ENCODE data around the gene GDI1. TPM values are rescaled to one million over a fixed set of nuclear protein-coding genes. Genes with fewer than 3 reads are reported as not detected.
A peak's percentile ranks its signal among the peaks of the same experiment; 100 is the strongest.

GDI1 gene
- polyA plus RNA-seq, 4 donors, result 59.2 to 76.5 (median 62.6) TPM

DNA sequence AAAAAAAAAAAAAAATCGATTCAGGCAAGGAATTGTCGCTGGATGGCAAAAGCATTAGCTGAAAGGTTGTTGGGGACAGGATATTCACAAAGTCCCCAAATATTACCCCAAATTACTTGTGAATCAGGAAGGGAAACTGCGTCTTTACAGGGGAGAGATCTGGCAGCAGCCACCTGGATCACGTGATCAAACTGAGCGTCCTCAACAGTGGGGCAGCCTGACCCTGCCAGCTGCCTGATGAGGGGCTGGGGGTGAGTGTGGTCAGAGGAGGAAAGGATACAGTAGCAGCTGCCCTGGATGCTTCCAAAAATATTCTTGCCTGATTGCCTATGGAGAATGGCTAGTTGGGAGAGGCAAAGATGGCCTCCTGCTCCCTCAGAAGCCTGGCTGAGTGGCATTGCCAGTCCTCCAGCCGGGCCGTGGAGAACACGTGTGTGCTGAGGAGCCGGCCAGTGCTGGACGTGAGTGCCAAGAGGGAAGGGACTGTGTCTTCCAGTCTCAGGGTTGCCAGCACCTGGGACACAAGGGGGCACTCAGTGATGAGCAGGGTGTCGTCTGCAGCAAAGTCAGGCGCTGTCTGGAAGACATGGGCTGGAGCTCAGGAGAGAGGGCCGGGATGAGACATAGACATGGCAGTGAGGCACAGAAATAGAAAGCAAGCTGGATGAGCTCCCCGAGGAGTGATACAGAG is 45.1 kb downstream of the GDI1 start:
- DNase-seq (no peak), FAIRE-seq (no peak)
- peaks cover 0 to 20% (median 0%) of the 10 kb centered on the region in 3 donors for H3K4me1 ChIP-seq (ENCODE audit: control insufficient read depth in 3 of 3, insufficient read depth in 2 of 3, low read depth in 1 of 3, low read length in 2 of 3)

DNA sequence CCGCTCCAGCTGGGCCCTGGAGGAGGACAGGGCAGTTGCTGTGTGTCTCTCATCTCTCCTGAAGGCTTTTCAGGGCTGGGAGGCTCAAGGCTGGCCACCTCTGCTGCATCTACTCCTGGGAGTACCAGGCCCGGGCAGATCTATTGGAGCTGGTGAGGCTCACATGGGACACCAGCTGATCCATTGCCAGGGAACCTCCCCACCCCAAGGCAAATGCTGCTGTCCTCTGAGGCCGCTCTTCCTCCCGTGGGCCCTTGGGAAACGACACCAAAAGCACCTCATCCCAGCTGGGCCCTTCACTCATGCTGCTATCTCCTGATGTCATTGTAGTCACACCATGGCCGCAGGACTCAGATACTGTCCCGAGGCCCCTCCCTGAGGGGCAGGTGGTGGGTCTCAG is 45.8 kb downstream of the GDI1 start:
- H3K4me1 ChIP-seq (ENCODE audit: control insufficient read depth in 3 of 3, insufficient read depth in 2 of 3, low read depth in 1 of 3, low read length in 2 of 3), result peaks cover 0 to 20% (median 0%) of the 10 kb centered on the region in 3 donors
- FAIRE-seq, result no peak
- no peak overlapping the region for H3K4me3 ChIP-seq (ENCODE audit: low read depth in 1 of 3, low read length in 3 of 3)
- H3K27me3 ChIP-seq (ENCODE audit: control insufficient read depth in 3 of 3, insufficient read depth in 3 of 3, low read length in 3 of 3), result no peaks in the 10 kb centered on the region
- no peaks in the 10 kb centered on the region for H3K9me3 ChIP-seq (ENCODE audit: control insufficient read depth in 2 of 2, insufficient read depth in 1 of 2, low read depth in 1 of 2, low read length in 1 of 2)
- 67 to 80% (median 75%) methylated on average over 3 to 7 of the region's 7 CpGs for WGBS, 3 donors
- H3K36me3 ChIP-seq (ENCODE audit: control insufficient read depth in 3 of 3, insufficient read depth in 2 of 3, low read depth in 1 of 3, low read length in 3 of 3), result peaks cover 0 to 28% (median 0%) of the 10 kb centered on the region in 3 donors
- no peak overlapping the region for H3K27ac ChIP-seq (ENCODE audit: low read depth in 1 of 3, low read length in 2 of 3)
- no peak for DNase-seq

More for the DNA sequence above, 45.1 kb downstream of the GDI1 start:
- Histone ChIP-seq H3K27me3 (ENCODE audit: control insufficient read depth in 3 of 3, insufficient read depth in 3 of 3, low read length in 3 of 3) (no peaks in the 10 kb centered on the region), H3K4me3 (ENCODE audit: low read depth in 1 of 3, low read length in 3 of 3) (no peak overlapping the region), H3K9me3 (ENCODE audit: control insufficient read depth in 2 of 2, insufficient read depth in 1 of 2, low read depth in 1 of 2, low read length in 1 of 2) (no peaks in the 10 kb centered on the region), H3K36me3 (ENCODE audit: control insufficient read depth in 3 of 3, insufficient read depth in 2 of 3, low read depth in 1 of 3, low read length in 3 of 3) (peaks cover 0 to 23% (median 0%) of the 10 kb centered on the region in 3 donors), H3K27ac (ENCODE audit: low read depth in 1 of 3, low read length in 2 of 3) (no peak overlapping the region)
- 77 to 86% (median 83%) methylated on average over 14 of the region's 14 CpGs for WGBS, 3 donors

DNA sequence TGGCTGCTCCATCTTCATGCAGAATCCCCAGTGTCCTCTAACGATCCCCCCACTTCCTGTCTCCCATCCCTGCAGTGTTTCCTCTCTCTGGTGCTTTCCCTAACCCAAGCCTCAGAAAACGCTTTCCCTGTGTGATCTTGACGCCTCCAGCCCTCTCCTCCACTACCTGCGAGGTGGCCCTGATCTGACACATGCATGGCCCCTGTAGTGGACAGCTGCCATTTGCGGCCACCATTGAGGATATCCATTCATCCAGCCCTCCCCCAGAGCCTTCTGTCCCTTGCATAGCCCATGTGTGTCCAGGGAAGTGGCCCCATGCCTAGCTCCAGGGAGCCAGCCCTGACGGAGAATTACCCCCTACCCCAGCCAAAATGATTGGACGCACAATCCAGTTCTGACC is 46.4 kb downstream of the GDI1 start:
- H3K9me3 ChIP-seq (ENCODE audit: control insufficient read depth in 2 of 2, insufficient read depth in 1 of 2, low read depth in 1 of 2, low read length in 1 of 2), result no peaks in the 10 kb centered on the region
- peaks cover 0 to 20% (median 0%) of the 10 kb centered on the region in 3 donors for H3K4me1 ChIP-seq (ENCODE audit: control insufficient read depth in 3 of 3, insufficient read depth in 2 of 3, low read depth in 1 of 3, low read length in 2 of 3)
- no peaks in the 10 kb centered on the region for H3K27me3 ChIP-seq (ENCODE audit: control insufficient read depth in 3 of 3, insufficient read depth in 3 of 3, low read length in 3 of 3)
- no peak for FAIRE-seq
- DNase-seq, result no peak
- H3K4me3 ChIP-seq (ENCODE audit: low read depth in 1 of 3, low read length in 3 of 3), result no peak overlapping the region
- 80 to 85% (median 82%) methylated on average over 7 of the region's 7 CpGs for whole genome bisulfite sequencing, 3 donors
- H3K27ac ChIP-seq (ENCODE audit: low read depth in 1 of 3, low read length in 2 of 3), result no peak overlapping the region
- peaks cover 0 to 33% (median 0%) of the 10 kb centered on the region in 3 donors for H3K36me3 ChIP-seq (ENCODE audit: control insufficient read depth in 3 of 3, insufficient read depth in 2 of 3, low read depth in 1 of 3, low read length in 3 of 3)

DNA sequence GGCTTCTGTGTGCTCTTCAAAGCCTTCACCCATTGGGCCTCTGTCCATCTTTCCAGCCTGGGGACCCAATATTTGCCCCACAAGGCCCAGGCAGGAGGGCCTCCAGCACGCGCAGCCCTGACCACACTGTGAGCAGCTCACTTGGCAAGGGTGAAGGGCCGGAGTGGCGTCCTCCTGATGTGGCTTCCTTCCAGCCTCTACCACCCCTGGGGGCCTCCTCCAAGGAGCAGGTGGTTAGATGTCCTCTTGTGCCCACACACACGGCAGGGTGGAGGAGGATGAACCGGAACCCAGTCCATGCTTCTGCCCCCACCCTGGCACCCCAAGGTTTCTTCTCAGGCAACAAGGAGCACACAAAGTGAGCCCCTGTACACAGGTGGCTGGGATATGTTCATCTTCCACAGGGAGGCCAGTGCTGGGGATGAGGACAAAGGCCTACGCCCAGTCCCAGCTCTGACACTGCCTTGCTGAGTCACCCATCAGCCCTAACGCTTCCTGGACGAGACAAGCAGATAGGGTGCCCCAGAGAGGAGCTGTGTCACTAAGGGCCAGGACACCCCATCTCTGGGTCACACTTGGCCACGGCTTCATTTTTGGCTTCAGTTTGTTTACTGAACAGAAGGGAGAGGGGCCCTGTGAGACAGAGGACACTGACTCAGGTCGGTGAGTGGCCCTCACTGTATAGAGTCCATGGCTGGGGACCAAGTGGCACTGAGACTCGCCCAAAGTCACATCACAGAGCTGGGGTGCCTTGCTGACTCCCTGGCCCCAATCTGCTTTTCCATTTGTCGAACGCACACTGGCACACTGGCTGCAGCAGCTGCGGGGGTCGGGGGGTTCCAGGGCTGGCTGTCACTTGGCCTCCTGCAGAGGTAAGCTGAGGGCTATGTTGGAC is 47.5 kb downstream of the GDI1 start:
- Histone ChIP-seq H3K9me3 (ENCODE audit: control insufficient read depth in 2 of 2, insufficient read depth in 1 of 2, low read depth in 1 of 2, low read length in 1 of 2) (no peaks in the 10 kb centered on the region), H3K36me3 (ENCODE audit: control insufficient read depth in 3 of 3, insufficient read depth in 2 of 3, low read depth in 1 of 3, low read length in 3 of 3) (peaks cover 0 to 39% (median 0%) of the 10 kb centered on the region in 3 donors), H3K4me1 (ENCODE audit: control insufficient read depth in 3 of 3, insufficient read depth in 2 of 3, low read depth in 1 of 3, low read length in 2 of 3) (peaks cover 0 to 24% (median 0%) of the 10 kb centered on the region in 3 donors), H3K27ac (ENCODE audit: low read depth in 1 of 3, low read length in 2 of 3) (peak overlapping the region in 2 of 3 donors; percentile 53 to 59), H3K4me3 (ENCODE audit: low read depth in 1 of 3, low read length in 3 of 3) (no peak overlapping the region), H3K27me3 (ENCODE audit: control insufficient read depth in 3 of 3, insufficient read depth in 3 of 3, low read length in 3 of 3) (no peaks in the 10 kb centered on the region)
- peak; percentile 43 to 54 for DNase-seq
- WGBS, 3 donors, result 71 to 82% (median 78%) methylated on average over 11 to 16 of the region's 16 CpGs
- FAIRE-seq, result no peak

DNA sequence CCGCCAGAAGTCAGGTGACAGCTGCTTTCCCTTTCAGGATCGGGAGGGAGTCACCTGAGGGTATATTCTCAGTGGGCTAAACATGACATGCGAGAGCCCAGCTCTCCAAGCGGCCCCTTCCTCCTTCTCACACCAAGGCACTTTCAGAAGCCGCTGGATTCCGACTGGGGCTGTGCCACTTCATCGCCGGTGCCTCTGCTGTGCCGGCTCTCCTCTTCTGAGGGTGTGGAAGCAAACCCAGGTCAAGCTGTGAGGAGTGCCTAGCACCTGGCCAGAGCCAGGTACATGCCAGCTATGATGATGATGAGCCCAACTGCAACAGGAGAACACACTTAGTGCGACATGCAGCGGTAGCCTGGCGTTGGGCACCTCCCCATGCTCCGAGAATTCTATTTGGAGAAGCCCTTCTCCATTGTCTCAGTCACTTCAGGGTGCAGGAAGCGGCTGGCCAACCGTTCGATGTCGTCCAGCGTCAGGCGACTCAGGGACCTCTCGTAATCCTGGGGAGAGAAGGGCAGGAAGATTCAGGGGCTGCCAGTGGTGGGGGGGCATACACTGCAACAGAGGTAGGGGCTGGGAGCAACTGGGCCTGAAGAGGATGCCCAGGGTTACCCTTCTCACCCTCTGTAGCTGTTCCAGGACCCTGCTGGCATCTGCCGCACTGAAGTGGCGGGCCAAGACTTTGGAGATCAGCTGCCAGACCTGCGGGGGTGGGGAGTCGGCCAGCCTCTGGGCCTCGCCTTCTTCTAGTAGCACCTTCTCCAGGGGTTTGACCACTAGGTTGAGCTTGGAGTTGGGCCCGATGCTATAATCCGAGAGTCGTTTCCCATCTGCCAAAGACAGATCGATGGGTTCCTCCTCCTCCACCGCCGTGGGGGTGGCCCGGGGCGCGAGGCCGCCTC is 48.4 kb downstream of the GDI1 start:
- Histone ChIP-seq H3K36me3 (ENCODE audit: control insufficient read depth in 3 of 3, insufficient read depth in 2 of 3, low read depth in 1 of 3, low read length in 3 of 3) (peaks cover 0 to 39% (median 0%) of the 10 kb centered on the region in 3 donors), H3K27ac (ENCODE audit: low read depth in 1 of 3, low read length in 2 of 3) (peak overlapping the region; percentile 4 to 84 (median 74)), H3K4me3 (ENCODE audit: low read depth in 1 of 3, low read length in 3 of 3) (peak overlapping the region; percentile 22 to 63 (median 50)), H3K9me3 (ENCODE audit: control insufficient read depth in 2 of 2, insufficient read depth in 1 of 2, low read depth in 1 of 2, low read length in 1 of 2) (no peaks in the 10 kb centered on the region), H3K4me1 (ENCODE audit: control insufficient read depth in 3 of 3, insufficient read depth in 2 of 3, low read depth in 1 of 3, low read length in 2 of 3) (peaks cover 0 to 22% (median 0%) of the 10 kb centered on the region in 3 donors), H3K27me3 (ENCODE audit: control insufficient read depth in 3 of 3, insufficient read depth in 3 of 3, low read length in 3 of 3) (no peaks in the 10 kb centered on the region)
- FAIRE-seq, result no peak
- no peak for DNase-seq
- 45 to 69% (median 69%) methylated on average over 24 to 35 of the region's 35 CpGs for WGBS, 3 donors

DNA sequence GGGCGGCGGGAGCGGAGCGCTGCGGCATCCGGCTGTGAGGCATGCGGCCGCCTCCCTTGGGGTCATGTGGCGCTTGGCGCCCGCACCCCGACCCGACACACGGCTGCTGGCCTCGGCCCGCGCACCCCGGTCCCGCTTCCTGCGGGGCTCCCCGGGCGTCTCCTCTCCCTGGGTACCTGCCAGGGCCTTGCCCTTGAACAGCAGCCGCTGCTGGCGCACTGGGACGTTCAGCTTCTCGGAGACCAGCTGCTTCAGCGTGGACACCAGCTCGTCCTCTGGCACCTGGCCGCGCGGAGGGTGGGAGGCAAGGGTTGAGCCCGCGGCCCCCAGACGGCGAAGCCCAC is 49.1 kb downstream of the GDI1 start:
- Histone ChIP-seq H3K36me3 (ENCODE audit: control insufficient read depth in 3 of 3, insufficient read depth in 2 of 3, low read depth in 1 of 3, low read length in 3 of 3) (peaks cover 0 to 39% (median 0%) of the 10 kb centered on the region in 3 donors), H3K27me3 (ENCODE audit: control insufficient read depth in 3 of 3, insufficient read depth in 3 of 3, low read length in 3 of 3) (no peaks in the 10 kb centered on the region), H3K4me1 (ENCODE audit: control insufficient read depth in 3 of 3, insufficient read depth in 2 of 3, low read depth in 1 of 3, low read length in 2 of 3) (peaks cover 0 to 22% (median 0%) of the 10 kb centered on the region in 3 donors), H3K9me3 (ENCODE audit: control insufficient read depth in 2 of 2, insufficient read depth in 1 of 2, low read depth in 1 of 2, low read length in 1 of 2) (no peaks in the 10 kb centered on the region), H3K4me3 (ENCODE audit: low read depth in 1 of 3, low read length in 3 of 3) (peak overlapping the region; percentile 50 to 63 (median 53)), H3K27ac (ENCODE audit: low read depth in 1 of 3, low read length in 2 of 3) (peak overlapping the region; percentile 4 to 84 (median 74))
- peak; percentile 36 to 55 for DNase-seq
- no peak for FAIRE-seq
- 1 to 47% methylated on average over 22 to 35 of the region's 35 CpGs; no CpG with 5 or more reads in 1 of the 3 donors for WGBS, 3 donors

DNA sequence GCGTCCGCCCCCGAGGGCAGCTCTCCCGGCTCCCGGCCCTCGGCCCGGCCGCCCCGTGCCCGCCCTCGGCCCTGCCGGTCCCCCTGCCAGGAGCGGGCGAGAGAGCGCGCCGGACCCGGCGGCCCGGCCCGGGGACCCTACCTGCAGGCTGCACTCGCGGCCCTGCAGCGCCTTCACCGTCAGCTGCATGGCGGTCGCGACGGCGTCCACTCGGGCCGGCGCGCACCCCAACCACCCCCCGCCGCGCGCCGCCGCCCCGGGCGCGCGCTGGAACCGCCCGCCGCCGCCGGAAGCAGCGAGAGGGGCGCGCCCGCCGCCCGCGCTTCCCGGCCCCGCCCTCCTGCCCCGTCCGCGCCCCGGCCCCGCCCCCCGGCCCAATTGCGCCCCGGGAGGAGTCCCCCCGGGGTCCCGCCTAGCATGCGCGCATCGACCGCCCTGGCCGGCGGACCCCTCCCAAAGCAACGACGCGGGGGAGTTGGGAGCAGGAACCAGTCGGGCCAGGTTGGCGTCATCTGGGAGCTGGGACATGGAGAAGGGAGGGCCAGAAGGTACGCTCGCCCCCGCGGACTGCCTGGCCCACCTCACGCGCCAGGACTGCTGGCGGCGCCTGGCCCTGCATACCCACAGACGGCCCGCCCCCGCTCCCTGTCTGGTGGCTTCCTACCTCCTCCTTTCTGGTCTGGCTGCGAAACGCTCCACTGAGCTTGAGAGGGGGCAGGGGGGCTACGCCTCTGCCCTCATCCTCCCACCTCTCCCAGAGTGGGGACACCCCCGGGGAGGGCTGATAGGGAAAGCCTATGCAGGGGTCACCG is 49.6 kb downstream of the GDI1 start, which contains the start of gene UBL4A:
Gene UBL4A (minus strand): TSS at position 220 of the 812 bp plus-strand sequence. CDS start 31 bp downstream, at position 189.
- peak within 1 kb of the TSS; percentile 74 to 84 (median 75) for H3K27ac ChIP-seq (ENCODE audit: low read depth in 1 of 3, low read length in 2 of 3)
- peaks cover 0 to 22% (median 0%) of the 10 kb centered on the region in 3 donors for H3K4me1 ChIP-seq (ENCODE audit: control insufficient read depth in 3 of 3, insufficient read depth in 2 of 3, low read depth in 1 of 3, low read length in 2 of 3)
- DNase-seq (peak; percentile 52 to 74), FAIRE-seq (no peak)
- H3K27me3 ChIP-seq (ENCODE audit: control insufficient read depth in 3 of 3, insufficient read depth in 3 of 3, low read length in 3 of 3), result no peaks in the 10 kb centered on the region
- no peaks in the 10 kb centered on the region for H3K9me3 ChIP-seq (ENCODE audit: control insufficient read depth in 2 of 2, insufficient read depth in 1 of 2, low read depth in 1 of 2, low read length in 1 of 2)
- H3K36me3 ChIP-seq (ENCODE audit: control insufficient read depth in 3 of 3, insufficient read depth in 2 of 3, low read depth in 1 of 3, low read length in 3 of 3), result peaks cover 0 to 39% (median 0%) of the 10 kb centered on the region in 3 donors
- 1 to 36% (median 11%) methylated on average over 7 to 95 of the region's 95 CpGs for WGBS, 3 donors
- peak within 1 kb of the TSS; percentile 50 to 63 (median 53) for H3K4me3 ChIP-seq (ENCODE audit: low read depth in 1 of 3, low read length in 3 of 3)
